Esophagus squamous epithelium (tissue), 4 donors: ENCODE measurements around the gene APC.

Experiments
- CTCF ChIP-seq, 6 experiments: fragments of 450-650 bp in 4 of 6; fragments of 200-600 bp in 2 of 6; sonication (generic) in 2 of 6; IDR thresholded peaks; one replicate each; pipeline ENCODE4 v1.5.1; 2016 to 2019; ENCODE audit warnings: antibody characterized with exemption in 6 of 6, mild to moderate bottlenecking in 4 of 6, moderate library complexity in 4 of 6
- POLR2A ChIP-seq, 4 donors: fragments of 450-650 bp; IDR thresholded peaks; one replicate each; pipeline ENCODE4 v1.6.1; 2017; ENCODE audit warnings: antibody characterized with exemption in 4 of 4, mild to moderate bottlenecking in 4 of 4, moderate library complexity in 3 of 4

GRCh38 chr5:112689155-112689909 is 48.4 kb upstream of the APC start:
- no peak for TF ChIP-seq CTCF (IDR thresholded peaks at IDR 0.05)
- TF ChIP-seq POLR2A (IDR thresholded peaks at IDR 0.05): no peak
